Measurements from ENCODE around the gene ALDH16A1.
A peak's percentile ranks its signal among the peaks of the same experiment; 100 is the strongest.
"Not testable (repeated sequence)": the region's sequence is repeated elsewhere in the genome, so short reads cannot be mapped to it uniquely, and the experiment has no call there.

Gene ALDH16A1

GRCh38 chr19:49470615-49470978 is 17.6 kb downstream of the ALDH16A1 start:
- Histone ChIP-seq H3K36me3 (ENCODE audit: control insufficient read depth, insufficient read depth, low read length, severe bottlenecking) (peaks cover 14% of the 10 kb centered on the region), H3K9me3 (ENCODE audit: control insufficient read depth, low read length) (no peaks in the 10 kb centered on the region), H3K4me3 (ENCODE audit: low read length) (no peak overlapping the region), H3K27me3 (replicated peaks; ENCODE audit: control insufficient read depth, insufficient read depth, low read length) (no peaks in the 10 kb centered on the region), H3K4me1 (ENCODE audit: control insufficient read depth, insufficient read depth, low read length) (peaks cover 26% of the 10 kb centered on the region), H3K9ac (ENCODE audit: low read length) (no peak overlapping the region)
- no peak for DNase-seq (ENCODE audit: low read depth)

DNA sequence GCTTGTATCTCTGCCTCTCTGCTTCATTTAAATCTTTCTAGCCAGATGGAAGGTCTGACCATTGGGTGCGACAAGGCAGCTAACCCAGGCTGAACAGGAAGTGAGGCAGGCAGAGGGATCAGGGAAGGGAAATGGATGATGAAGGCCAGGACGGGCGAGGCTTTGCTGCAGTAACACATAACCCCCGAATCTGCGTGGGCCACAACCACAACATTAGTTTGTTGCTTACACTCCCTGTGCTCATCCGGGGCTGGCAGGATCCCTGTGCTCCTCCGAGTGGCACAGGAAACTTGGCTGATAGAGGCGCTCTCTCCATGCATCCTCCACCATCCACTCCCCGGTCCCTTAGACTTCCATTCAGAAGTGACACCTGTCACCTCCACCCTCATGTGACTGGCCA is 19.9 kb downstream of the ALDH16A1 start:
- no peak for DNase-seq (ENCODE audit: low read depth)

GRCh38 chr19:49473501-49473867 is 20.5 kb downstream of the ALDH16A1 start:
- DNase-seq (ENCODE audit: low read depth); H3K36me3 ChIP-seq (ENCODE audit: control insufficient read depth, insufficient read depth, low read length, severe bottlenecking); H3K9me3 ChIP-seq (ENCODE audit: control insufficient read depth, low read length); H3K27me3 ChIP-seq (replicated peaks; ENCODE audit: control insufficient read depth, insufficient read depth, low read length): not testable (repeated sequence)
- H3K9ac ChIP-seq (ENCODE audit: low read length), result peak overlapping the region; percentile 80
- H3K4me1 ChIP-seq (ENCODE audit: control insufficient read depth, insufficient read depth, low read length), result peaks cover 25% of the 10 kb centered on the region
- H3K4me3 ChIP-seq (ENCODE audit: low read length), result peak overlapping the region; percentile 75

More for the DNA sequence above, 19.9 kb downstream of the ALDH16A1 start:
- no peaks in the 10 kb centered on the region for H3K27me3 ChIP-seq (replicated peaks; ENCODE audit: control insufficient read depth, insufficient read depth, low read length)
- H3K36me3 ChIP-seq (ENCODE audit: control insufficient read depth, insufficient read depth, low read length, severe bottlenecking), result no peaks in the 10 kb centered on the region
- no peak overlapping the region for H3K4me3 ChIP-seq (ENCODE audit: low read length)
- H3K4me1 ChIP-seq (ENCODE audit: control insufficient read depth, insufficient read depth, low read length), result peaks cover 26% of the 10 kb centered on the region
- H3K9ac ChIP-seq (ENCODE audit: low read length), result no peak overlapping the region
- H3K9me3 ChIP-seq (ENCODE audit: control insufficient read depth, low read length), result no peaks in the 10 kb centered on the region

DNA sequence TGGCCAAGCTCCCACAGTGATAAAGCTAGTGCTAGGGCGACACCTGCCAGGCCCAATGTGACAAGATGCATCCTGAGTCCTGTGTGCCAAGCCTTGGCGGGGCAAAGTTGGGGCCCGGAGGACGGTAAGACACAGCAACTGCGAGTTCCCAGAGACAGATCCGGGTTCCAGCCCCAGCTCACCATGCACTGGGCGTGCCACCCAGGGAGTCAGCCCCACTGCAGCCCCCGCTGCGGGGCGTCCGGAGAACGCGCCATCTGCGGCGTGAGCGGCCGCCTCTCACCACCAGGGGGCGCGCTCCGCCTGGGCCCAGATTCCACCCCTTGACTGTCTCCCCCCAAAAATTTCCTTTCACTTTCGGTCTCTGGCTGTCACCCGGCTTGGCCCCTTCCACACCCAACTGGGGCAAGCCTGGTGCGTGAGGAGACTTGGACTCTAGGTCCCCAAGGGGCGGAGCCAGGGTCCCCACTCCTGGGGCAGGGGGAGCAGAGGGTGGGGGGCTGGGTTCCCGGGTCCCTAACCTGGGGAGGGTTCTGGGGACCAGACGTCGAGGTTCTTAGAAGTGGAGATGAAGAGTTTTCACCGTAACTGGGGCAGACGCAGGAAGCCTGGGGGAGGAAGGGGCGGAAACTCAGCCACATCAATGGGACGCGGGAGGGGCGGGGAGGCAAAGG is 21.0 kb downstream of the ALDH16A1 start, which contains the start of gene FLT3LG:
FLT3LG (plus strand) TSS at position 348 of the 674 bp plus-strand sequence. CDS start 425 bp downstream, outside the sequence.
- Histone ChIP-seq H3K9ac (ENCODE audit: low read length) (peak within 1 kb of the TSS; percentile 80), H3K4me3 (ENCODE audit: low read length) (peak within 1 kb of the TSS; percentile 75), H3K9me3 (ENCODE audit: control insufficient read depth, low read length) (no peaks in the 10 kb centered on the region), H3K27me3 (replicated peaks; ENCODE audit: control insufficient read depth, insufficient read depth, low read length) (no peaks in the 10 kb centered on the region), H3K4me1 (ENCODE audit: control insufficient read depth, insufficient read depth, low read length) (peaks cover 20% of the 10 kb centered on the region), H3K36me3 (ENCODE audit: control insufficient read depth, insufficient read depth, low read length, severe bottlenecking) (no peaks in the 10 kb centered on the region)
- peak; percentile 95 for DNase-seq (ENCODE audit: low read depth)

GRCh38 chr19:49474542-49474924 is 21.5 kb downstream of the ALDH16A1 start:
- DNase-seq (ENCODE audit: low read depth), result no peak
- Histone ChIP-seq H3K4me3 (ENCODE audit: low read length) (peak overlapping the region; percentile 75), H3K36me3 (ENCODE audit: control insufficient read depth, insufficient read depth, low read length, severe bottlenecking) (no peaks in the 10 kb centered on the region), H3K27me3 (replicated peaks; ENCODE audit: control insufficient read depth, insufficient read depth, low read length) (no peaks in the 10 kb centered on the region), H3K9me3 (ENCODE audit: control insufficient read depth, low read length) (no peaks in the 10 kb centered on the region), H3K9ac (ENCODE audit: low read length) (peak overlapping the region; percentile 80), H3K4me1 (ENCODE audit: control insufficient read depth, insufficient read depth, low read length) (peaks cover 17% of the 10 kb centered on the region)

DNA sequence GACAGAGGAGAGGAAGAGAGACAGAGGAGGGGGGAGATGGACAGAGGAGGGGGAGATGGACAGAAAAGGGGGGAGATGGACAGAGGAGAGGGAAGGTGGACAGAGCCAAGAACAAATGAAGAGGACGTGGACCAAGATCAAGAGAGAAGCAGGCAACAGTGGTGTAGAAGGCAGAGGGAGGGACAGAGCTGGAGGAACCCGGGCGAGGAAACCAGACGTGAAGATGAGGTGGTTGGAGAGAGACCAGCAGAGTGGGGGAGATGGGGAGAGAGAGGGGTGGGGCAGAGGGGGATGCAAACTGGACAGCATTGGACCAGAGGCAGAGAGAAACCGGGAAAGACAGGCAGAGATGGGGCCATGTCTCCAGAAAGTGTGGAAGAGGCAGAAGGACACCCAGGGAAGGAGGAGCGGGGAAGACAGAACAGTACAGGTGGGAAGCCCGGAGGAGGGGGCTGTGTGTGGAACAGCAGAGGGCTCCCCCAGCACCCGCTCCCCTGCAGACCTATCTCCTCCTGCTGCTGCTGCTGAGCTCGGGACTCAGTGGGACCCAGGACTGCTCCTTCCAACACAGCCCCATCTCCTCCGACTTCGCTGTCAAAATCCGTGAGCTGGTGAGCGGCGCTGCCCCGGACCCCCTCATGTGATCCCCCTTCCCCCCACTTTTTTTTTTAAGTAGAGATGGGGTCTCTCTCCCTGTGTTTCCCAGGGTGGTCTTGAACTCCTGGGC is 22.3 kb downstream of the ALDH16A1 start:
- no peak for DNase-seq (ENCODE audit: low read depth)
- Histone ChIP-seq H3K4me1 (ENCODE audit: control insufficient read depth, insufficient read depth, low read length) (peaks cover 10% of the 10 kb centered on the region), H3K4me3 (ENCODE audit: low read length) (peak overlapping the region; percentile 75)

DNA sequence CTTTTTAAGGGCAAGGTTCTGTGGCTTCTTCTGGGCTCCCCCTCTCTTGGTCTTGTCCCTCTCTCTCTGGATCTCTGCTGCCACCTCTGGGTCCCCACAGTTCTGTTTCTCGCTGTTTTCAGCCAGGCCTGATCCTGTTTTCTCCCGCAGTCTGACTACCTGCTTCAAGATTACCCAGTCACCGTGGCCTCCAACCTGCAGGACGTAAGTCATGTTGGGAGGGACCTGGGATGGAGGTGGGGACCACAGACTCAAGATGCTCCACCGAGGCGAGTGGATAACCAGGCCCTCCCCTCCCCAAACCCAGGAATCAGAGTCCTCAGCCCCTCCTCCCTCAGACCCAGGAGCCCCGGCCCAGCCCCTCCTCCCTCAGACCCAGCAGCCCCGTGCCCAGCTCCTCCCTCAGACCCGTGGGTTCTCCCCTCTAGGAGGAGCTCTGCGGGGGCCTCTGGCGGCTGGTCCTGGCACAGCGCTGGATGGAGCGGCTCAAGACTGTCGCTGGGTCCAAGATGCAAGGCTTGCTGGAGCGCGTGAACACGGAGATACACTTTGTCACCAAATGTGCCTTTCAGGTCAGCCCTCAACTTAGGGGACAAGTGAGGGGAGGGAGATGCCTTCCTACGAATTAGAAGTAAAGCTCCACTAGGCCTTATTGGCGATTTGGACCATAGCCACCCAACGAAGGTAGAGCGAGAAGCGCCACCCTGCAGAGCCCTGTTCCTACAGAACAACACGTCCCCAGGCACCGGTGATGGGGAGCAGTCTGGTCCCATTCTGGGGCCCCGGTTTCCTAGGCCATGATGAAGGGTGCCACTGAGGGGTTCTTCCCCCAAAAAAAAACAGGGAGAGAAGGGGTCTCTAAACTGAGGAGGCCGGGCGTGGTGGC is 23.2 kb downstream of the ALDH16A1 start:
- DNase-seq (ENCODE audit: low read depth), result peak; percentile 64

More for the DNA sequence above, 22.3 kb downstream of the ALDH16A1 start:
- H3K9me3 ChIP-seq (ENCODE audit: control insufficient read depth, low read length), result no peaks in the 10 kb centered on the region
- H3K9ac ChIP-seq (ENCODE audit: low read length), result peak overlapping the region; percentile 80
- H3K27me3 ChIP-seq (replicated peaks; ENCODE audit: control insufficient read depth, insufficient read depth, low read length), result no peaks in the 10 kb centered on the region
- H3K36me3 ChIP-seq (ENCODE audit: control insufficient read depth, insufficient read depth, low read length, severe bottlenecking), result no peaks in the 10 kb centered on the region

GRCh38 chr19:49479975-49480628 is 27.1 kb downstream of the ALDH16A1 start:
- no peak for DNase-seq (ENCODE audit: low read depth)
- Histone ChIP-seq H3K36me3 (ENCODE audit: control insufficient read depth, insufficient read depth, low read length, severe bottlenecking) (no peaks in the 10 kb centered on the region), H3K9me3 (ENCODE audit: control insufficient read depth, low read length) (no peaks in the 10 kb centered on the region), H3K4me3 (ENCODE audit: low read length) (no peak overlapping the region), H3K4me1 (ENCODE audit: control insufficient read depth, insufficient read depth, low read length) (peaks cover under 1% of the 10 kb centered on the region), H3K9ac (ENCODE audit: low read length) (no peak overlapping the region), H3K27me3 (replicated peaks; ENCODE audit: control insufficient read depth, insufficient read depth, low read length) (no peaks in the 10 kb centered on the region)

More for the DNA sequence above, 23.2 kb downstream of the ALDH16A1 start:
- H3K36me3 ChIP-seq (ENCODE audit: control insufficient read depth, insufficient read depth, low read length, severe bottlenecking), result no peaks in the 10 kb centered on the region
- H3K4me3 ChIP-seq (ENCODE audit: low read length), result no peak overlapping the region
- H3K9me3 ChIP-seq (ENCODE audit: control insufficient read depth, low read length), result no peaks in the 10 kb centered on the region
- H3K27me3 ChIP-seq (replicated peaks; ENCODE audit: control insufficient read depth, insufficient read depth, low read length), result no peaks in the 10 kb centered on the region
- peaks cover 7% of the 10 kb centered on the region for H3K4me1 ChIP-seq (ENCODE audit: control insufficient read depth, insufficient read depth, low read length)
- H3K9ac ChIP-seq (ENCODE audit: low read length), result no peak overlapping the region

DNA sequence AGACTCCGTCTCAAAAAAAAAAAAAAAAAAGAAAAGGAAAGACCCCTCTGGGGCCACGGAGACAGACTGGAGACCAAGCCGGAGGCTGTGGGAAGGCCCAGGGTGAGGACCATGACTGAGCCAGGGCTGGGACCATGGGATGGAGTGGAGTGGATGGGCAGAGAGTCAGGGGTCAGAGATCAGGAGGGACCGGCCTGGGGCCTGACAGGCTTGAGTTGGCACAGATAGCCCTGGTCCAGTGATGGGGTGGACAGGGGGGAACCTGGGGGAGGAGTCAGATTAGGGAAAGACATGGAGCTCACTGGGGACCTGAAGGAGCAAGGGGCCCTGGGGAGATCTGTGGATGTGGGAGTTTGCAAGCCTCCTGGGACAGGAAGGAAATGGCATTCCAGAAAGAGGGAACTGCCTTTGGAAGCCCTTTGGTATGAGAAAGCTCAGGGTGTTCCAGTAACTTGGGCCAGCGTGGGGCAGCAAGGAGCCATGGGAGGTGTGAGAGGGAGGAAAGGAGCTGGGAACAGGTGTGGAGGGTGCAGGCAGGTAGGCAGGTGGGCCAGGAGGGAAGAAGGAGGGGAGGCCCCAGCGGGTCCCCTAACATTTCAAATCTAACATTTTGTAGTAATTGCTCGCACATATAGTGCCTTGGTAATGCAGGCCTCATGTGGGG is 28.1 kb downstream of the ALDH16A1 start:
- Histone ChIP-seq H3K9me3 (ENCODE audit: control insufficient read depth, low read length) (no peaks in the 10 kb centered on the region), H3K27me3 (replicated peaks; ENCODE audit: control insufficient read depth, insufficient read depth, low read length) (no peaks in the 10 kb centered on the region), H3K4me1 (ENCODE audit: control insufficient read depth, insufficient read depth, low read length) (no peaks in the 10 kb centered on the region), H3K4me3 (ENCODE audit: low read length) (no peak overlapping the region), H3K9ac (ENCODE audit: low read length) (no peak overlapping the region), H3K36me3 (ENCODE audit: control insufficient read depth, insufficient read depth, low read length, severe bottlenecking) (no peaks in the 10 kb centered on the region)
- no peak for DNase-seq (ENCODE audit: low read depth)

- H3K9me3 ChIP-seq (ENCODE audit: control insufficient read depth, low read length), result no peaks in the 10 kb centered on the region
- no peak for DNase-seq (ENCODE audit: low read depth)
- peaks cover 19% of the 10 kb centered on the region for H3K4me1 ChIP-seq (ENCODE audit: control insufficient read depth, insufficient read depth, low read length)
- no peak overlapping the region for H3K4me3 ChIP-seq (ENCODE audit: low read length)
- H3K36me3 ChIP-seq (ENCODE audit: control insufficient read depth, insufficient read depth, low read length, severe bottlenecking), result peaks cover 21% of the 10 kb centered on the region
- H3K27me3 ChIP-seq (replicated peaks; ENCODE audit: control insufficient read depth, insufficient read depth, low read length), result no peaks in the 10 kb centered on the region
- no peak overlapping the region for H3K9ac ChIP-seq (ENCODE audit: low read length)
Measured at GRCh38 chr19:49486232-49486631, 33.2 kb downstream of the ALDH16A1 start.

Measured in adipocyte (in vitro differentiated cells).